ENCODE data around the gene C1orf167.

The C1orf167 gene

GRCh38 chr1:11838349-11839272 is 76.6 kb downstream of the C1orf167 start:
- DNase-seq, result peak; percentile 42

Data from fibroblast of skin of right quadriceps (primary cell).